Esophagus squamous epithelium (tissue), 5 donors: Measurements from ENCODE around the gene FAM89A. TPM values are rescaled to one million over a fixed set of nuclear protein-coding genes. Genes with fewer than 3 reads are reported as not detected.

ENCODE experiments used
- DNase-seq: peaks from one replicate; lab custom pipeline; 2025; lab: John Stamatoyannopoulos, UW
- H3K27ac ChIP-seq, 4 donors: fragments of 200-600 bp; sonication (generic); one replicate each; pipeline ENCODE4 v1.5.1; 2016 to 2019; ENCODE audit warnings: mild to moderate bottlenecking in 1 of 4
- H3K27me3 ChIP-seq, 4 donors: fragments of 200-600 bp; sonication (generic); 1 replicate in 3 of 4; 2 replicates in 1 of 4; pipeline versions ENCODE4 v1.5.1 to v1.6.0; 2017 to 2021; ENCODE audit warnings: antibody characterized with exemption in 1 of 4
- H3K36me3 ChIP-seq, 3 donors: fragments of 200-600 bp; sonication (generic); one replicate each; pipeline ENCODE4 v1.5.1; 2016 to 2019
- H3K4me1 ChIP-seq, 3 donors: fragments of 200-600 bp; sonication (generic); one replicate each; pipeline ENCODE4 v1.5.1; 2017 to 2019
- H3K4me3 ChIP-seq, 4 donors: fragments of 200-600 bp; sonication (generic); 1 replicate in 3 of 4; 2 replicates in 1 of 4; pipeline ENCODE4 v1.5.1; 2016 to 2019; ENCODE audit warnings: mild to moderate bottlenecking in 2 of 4, moderate library complexity in 1 of 4
- H3K9me3 ChIP-seq, 3 donors: fragments of 200-600 bp; sonication (generic); one replicate each; pipeline ENCODE4 v1.5.1; 2016 to 2019
- CTCF ChIP-seq, 6 experiments: fragments of 450-650 bp in 4 of 6; fragments of 200-600 bp in 2 of 6; sonication (generic) in 2 of 6; IDR thresholded peaks; one replicate each; pipeline ENCODE4 v1.5.1; 2016 to 2019; ENCODE audit warnings: antibody characterized with exemption in 6 of 6, mild to moderate bottlenecking in 4 of 6, moderate library complexity in 4 of 6
- POLR2A ChIP-seq, 4 donors: fragments of 450-650 bp; IDR thresholded peaks; one replicate each; pipeline ENCODE4 v1.6.1; 2017; ENCODE audit warnings: antibody characterized with exemption in 4 of 4, mild to moderate bottlenecking in 4 of 4, moderate library complexity in 3 of 4
- WGBS, 2 donors: methylation state at CpG; one replicate each; pipeline ENCODE4 v1.1.5; 2018; 5-methylcytosine and 5-hydroxymethylcytosine counted together
- intact Hi-C: fragments of 100-400 bp; cut with DNase I; formaldehyde crosslinking; loops from one replicate; pipeline ENCODE4 v1.15.0; 2022
- total RNA-seq, 4 donors: library from RNA; depleted of rRNA; stranded (reverse); fragments of >200 nt; gene quantifications; one replicate each; pipeline ENCODE4 v1.1.0, GENCODE V29; 2016
- donor health status: DM: yes; HTN: yes; CAD: no.

Gene FAM89A
- total RNA-seq, 4 donors from 2014 or later, result 5.0 to 24.8 (median 17.1) TPM

- Histone ChIP-seq H3K4me1 (no peaks in the 10 kb centered on the region), H3K27me3 (no peaks in the 10 kb centered on the region), H3K27ac (no peak overlapping the region), H3K36me3 (peaks cover 18 to 69% (median 31%) of the 10 kb centered on the region in 3 donors), H3K9me3 (peaks cover 0 to 28% (median 6%) of the 10 kb centered on the region in 3 donors), H3K4me3 (no peak overlapping the region)
- no peak for TF ChIP-seq POLR2A (IDR thresholded peaks at IDR 0.05)
- no peak for TF ChIP-seq CTCF (IDR thresholded peaks at IDR 0.05)
- intact Hi-C loops, result no loop called here
- DNase-seq, result no peak
- 86 to 100% methylated on average over 1 of the region's 1 CpG for whole genome bisulfite sequencing, 2 donors
These were observed 39.4 kb downstream of the FAM89A start for GRCh38 chr1:231000639-231001038.

GRCh38 chr1:231000201-231000600 is 39.9 kb downstream of the FAM89A start:
- intact Hi-C loops, result no loop called here
- Histone ChIP-seq H3K4me1 (no peaks in the 10 kb centered on the region), H3K9me3 (peaks cover 0 to 25% (median 6%) of the 10 kb centered on the region in 3 donors), H3K27ac (no peak overlapping the region), H3K36me3 (peaks cover 18 to 74% (median 31%) of the 10 kb centered on the region in 3 donors), H3K27me3 (no peaks in the 10 kb centered on the region), H3K4me3 (no peak overlapping the region)
- no peak for DNase-seq
- TF ChIP-seq POLR2A (IDR thresholded peaks at IDR 0.05) (no peak), CTCF (IDR thresholded peaks at IDR 0.05) (no peak)
- WGBS, 2 donors, result 96 to 98% methylated on average over 4 of the region's 4 CpGs

- intact Hi-C loops, result no loop called here
- H3K36me3 ChIP-seq, result peaks cover 18 to 90% (median 28%) of the 10 kb centered on the region in 3 donors
- no peak for DNase-seq
- H3K4me3 ChIP-seq, result no peak overlapping the region
- 81 to 85% methylated on average over 1 of the region's 1 CpG for WGBS, 2 donors
- H3K9me3 ChIP-seq, result no peaks in the 10 kb centered on the region
- no peak overlapping the region for H3K27ac ChIP-seq
- H3K4me1 ChIP-seq, result peaks cover 0 to 7% (median 0%) of the 10 kb centered on the region in 3 donors
- TF ChIP-seq POLR2A (IDR thresholded peaks at IDR 0.05) (no peak), CTCF (IDR thresholded peaks at IDR 0.05) (no peak)
- no peaks in the 10 kb centered on the region for H3K27me3 ChIP-seq
These were observed 45.2 kb downstream of the FAM89A start for GRCh38 chr1:230994860-230995259.

GRCh38 chr1:230992100-230992774 is 47.8 kb downstream of the FAM89A start:
- Histone ChIP-seq H3K36me3 (peaks cover 0 to 75% (median 2%) of the 10 kb centered on the region in 3 donors), H3K4me3 (no peak overlapping the region), H3K9me3 (no peaks in the 10 kb centered on the region), H3K27ac (no peak overlapping the region), H3K4me1 (peaks cover 0 to 7% (median 0%) of the 10 kb centered on the region in 3 donors), H3K27me3 (no peaks in the 10 kb centered on the region)
- intact Hi-C loops, result no loop called here
- no peak for DNase-seq
- 56 to 69% methylated on average over 7 of the region's 7 CpGs for WGBS, 2 donors
- TF ChIP-seq POLR2A (IDR thresholded peaks at IDR 0.05), result no peak
- TF ChIP-seq CTCF (IDR thresholded peaks at IDR 0.05), result no peak

- intact Hi-C loops, result no loop called here
- WGBS, 2 donors, result 94 to 96% methylated on average over 3 of the region's 3 CpGs
- Histone ChIP-seq H3K9me3 (no peaks in the 10 kb centered on the region), H3K36me3 (peaks cover 0 to 54% (median 0%) of the 10 kb centered on the region in 3 donors), H3K27me3 (no peaks in the 10 kb centered on the region), H3K4me3 (no peak overlapping the region), H3K27ac (no peak overlapping the region), H3K4me1 (no peaks in the 10 kb centered on the region)
- TF ChIP-seq CTCF (IDR thresholded peaks at IDR 0.05), result no peak
- TF ChIP-seq POLR2A (IDR thresholded peaks at IDR 0.05), result no peak
- no peak for DNase-seq
These were observed 52.6 kb downstream of the FAM89A start for GRCh38 chr1:230987448-230987847.
